Activated naive CD4-positive, alpha-beta T cell treated with anti-CD3 and anti-CD28 coated beads, Interleukin-2, amount 50 U/mL, for 24 hours (primary cell): ENCODE data around the gene ABHD6.

Experiments used
- H3K27ac Mint-ChIP-seq: one replicate; pipeline ENCODE4 v1.8.0; 2021; ENCODE audit warnings: mild to moderate bottlenecking, mixed read lengths
- H3K27me3 Mint-ChIP-seq: one replicate; pipeline ENCODE4 v1.8.0; 2021; ENCODE audit warnings: mixed read lengths
- H3K36me3 Mint-ChIP-seq: one replicate; pipeline ENCODE4 v1.8.0; 2021; ENCODE audit warnings: mixed read lengths
- H3K4me1 Mint-ChIP-seq: one replicate; pipeline ENCODE4 v1.8.0; 2021; ENCODE audit warnings: mixed read lengths
- H3K4me3 Mint-ChIP-seq: one replicate; pipeline ENCODE4 v1.8.0; 2021; ENCODE audit warnings: mild to moderate bottlenecking, mixed read lengths
- H3K9me3 Mint-ChIP-seq: one replicate; pipeline ENCODE4 v1.8.0; 2021; ENCODE audit warnings: mixed read lengths

The ABHD6 gene

DNA sequence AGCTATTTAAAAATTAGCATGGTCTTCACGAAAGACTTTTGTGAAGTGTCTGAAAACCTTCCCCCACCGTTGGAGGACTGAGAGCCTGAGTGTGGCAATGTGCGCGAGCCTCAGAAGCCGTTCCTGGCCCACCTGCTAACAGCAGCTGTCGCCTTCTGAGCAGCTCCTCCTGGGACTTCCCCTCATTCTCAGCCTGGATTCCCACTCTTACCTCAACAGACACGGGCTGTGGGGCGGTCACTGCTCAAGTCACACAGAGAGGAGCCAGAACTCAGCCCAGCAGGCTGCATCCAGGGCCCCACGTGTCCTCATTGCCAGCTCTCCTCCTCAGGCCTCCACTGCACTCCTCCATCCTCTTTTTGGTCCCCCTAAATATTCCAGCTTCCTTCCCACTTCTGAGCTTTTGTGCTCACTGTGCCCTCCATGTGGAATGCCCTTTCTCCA lies 34.7 kb upstream of the ABHD6 start:
- Mint-ChIP-seq H3K27ac (no peak overlapping the region), H3K36me3 (no peaks in the 10 kb centered on the region), H3K9me3 (peaks cover 4% of the 10 kb centered on the region), H3K4me3 (no peak overlapping the region), H3K4me1 (peaks cover 5% of the 10 kb centered on the region), H3K27me3 (peaks cover 3% of the 10 kb centered on the region)

DNA sequence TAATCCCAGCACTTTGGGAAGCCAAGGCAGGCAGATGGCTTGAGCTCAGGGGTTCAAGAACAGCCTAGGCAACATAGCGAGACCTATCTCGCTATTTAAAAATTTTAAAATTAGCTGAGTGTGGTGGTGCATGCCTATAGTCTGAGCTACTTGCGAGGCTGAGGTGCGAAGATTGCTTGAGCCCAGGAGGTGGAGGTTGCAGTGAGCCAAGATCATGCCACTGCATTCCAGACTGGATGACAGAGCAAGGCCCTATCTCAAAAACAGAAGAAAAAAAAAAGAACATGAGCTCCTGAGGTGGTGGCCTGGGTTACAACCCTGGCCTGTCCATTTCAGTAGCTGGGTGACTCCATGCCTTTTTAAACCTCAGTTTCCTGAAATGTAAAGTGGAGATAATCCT lies 34.1 kb upstream of the ABHD6 start:
- Mint-ChIP-seq H3K9me3 (peaks cover 4% of the 10 kb centered on the region), H3K27me3 (peaks cover 3% of the 10 kb centered on the region), H3K27ac (no peak overlapping the region), H3K36me3 (no peaks in the 10 kb centered on the region), H3K4me1 (peaks cover 5% of the 10 kb centered on the region), H3K4me3 (no peak overlapping the region)

DNA sequence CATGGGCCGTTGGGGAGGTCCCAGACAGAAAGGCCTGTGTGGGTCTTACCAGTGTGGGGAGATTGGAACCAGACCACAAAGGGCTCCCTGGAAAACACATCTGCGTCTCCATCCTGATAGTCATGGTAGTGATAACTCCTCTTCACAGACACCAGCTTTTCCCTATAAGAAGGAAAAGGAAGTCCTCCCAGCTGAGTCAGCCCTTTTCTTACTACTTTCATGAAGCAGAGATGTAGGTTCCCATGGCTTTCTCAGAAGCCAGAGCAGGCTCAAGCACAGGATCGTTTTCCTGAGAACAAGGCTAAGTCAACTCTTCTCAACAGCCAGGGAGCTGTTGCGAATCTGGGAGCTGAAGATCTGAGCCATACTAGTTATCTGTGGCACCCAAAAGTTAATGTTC lies 32.9 kb upstream of the ABHD6 start:
- H3K4me1 Mint-ChIP-seq, result peaks cover 5% of the 10 kb centered on the region
- peaks cover 4% of the 10 kb centered on the region for H3K9me3 Mint-ChIP-seq
- no peak overlapping the region for H3K27ac Mint-ChIP-seq
- no peak overlapping the region for H3K4me3 Mint-ChIP-seq
- H3K36me3 Mint-ChIP-seq, result no peaks in the 10 kb centered on the region
- peaks cover 3% of the 10 kb centered on the region for H3K27me3 Mint-ChIP-seq

GRCh38 chr3:58205981-58206380 lies 31.6 kb upstream of the ABHD6 start:
- Mint-ChIP-seq H3K27me3 (peaks cover 5% of the 10 kb centered on the region), H3K9me3 (peaks cover 4% of the 10 kb centered on the region), H3K4me1 (peaks cover 5% of the 10 kb centered on the region), H3K36me3 (no peaks in the 10 kb centered on the region), H3K4me3 (no peak overlapping the region), H3K27ac (no peak overlapping the region)

GRCh38 chr3:58206406-58207011 lies 31.1 kb upstream of the ABHD6 start:
- no peak overlapping the region for H3K4me3 Mint-ChIP-seq
- H3K36me3 Mint-ChIP-seq, result no peaks in the 10 kb centered on the region
- no peak overlapping the region for H3K27ac Mint-ChIP-seq
- peaks cover 5% of the 10 kb centered on the region for H3K27me3 Mint-ChIP-seq
- peaks cover 4% of the 10 kb centered on the region for H3K9me3 Mint-ChIP-seq
- H3K4me1 Mint-ChIP-seq, result peaks cover under 1% of the 10 kb centered on the region

GRCh38 chr3:58207954-58208353 lies 29.6 kb upstream of the ABHD6 start:
- H3K4me1 Mint-ChIP-seq, result no peaks in the 10 kb centered on the region
- no peaks in the 10 kb centered on the region for H3K36me3 Mint-ChIP-seq
- H3K4me3 Mint-ChIP-seq, result no peak overlapping the region
- H3K27me3 Mint-ChIP-seq, result peaks cover 4% of the 10 kb centered on the region
- H3K27ac Mint-ChIP-seq, result no peak overlapping the region
- H3K9me3 Mint-ChIP-seq, result no peaks in the 10 kb centered on the region

- no peak overlapping the region for H3K27ac Mint-ChIP-seq
- H3K36me3 Mint-ChIP-seq, result no peaks in the 10 kb centered on the region
- H3K4me3 Mint-ChIP-seq, result no peak overlapping the region
- H3K9me3 Mint-ChIP-seq, result no peaks in the 10 kb centered on the region
- H3K4me1 Mint-ChIP-seq, result peaks cover 8% of the 10 kb centered on the region
- H3K27me3 Mint-ChIP-seq, result peaks cover 1% of the 10 kb centered on the region
These were observed 27.7 kb upstream of the ABHD6 start for GRCh38 chr3:58209933-58210332.

GRCh38 chr3:58210761-58211460 lies 26.7 kb upstream of the ABHD6 start, which contains the start of gene DNASE1L3:
Gene DNASE1L3, minus strand, starts transcription at chr3:58210972. Its CDS starts 66 bp downstream, at chr3:58210906.
- H3K4me1 Mint-ChIP-seq, result peaks cover 12% of the 10 kb centered on the region
- peaks cover 1% of the 10 kb centered on the region for H3K27me3 Mint-ChIP-seq
- H3K36me3 Mint-ChIP-seq, result no peaks in the 10 kb centered on the region
- no peak within 1 kb of the TSS for H3K4me3 Mint-ChIP-seq
- no peaks in the 10 kb centered on the region for H3K9me3 Mint-ChIP-seq
- H3K27ac Mint-ChIP-seq, result no peak within 1 kb of the TSS

- peak overlapping the region; percentile 19 for H3K27ac Mint-ChIP-seq
These were observed 22.9 kb upstream of the ABHD6 start for GRCh38 chr3:58214484-58215316.

DNA sequence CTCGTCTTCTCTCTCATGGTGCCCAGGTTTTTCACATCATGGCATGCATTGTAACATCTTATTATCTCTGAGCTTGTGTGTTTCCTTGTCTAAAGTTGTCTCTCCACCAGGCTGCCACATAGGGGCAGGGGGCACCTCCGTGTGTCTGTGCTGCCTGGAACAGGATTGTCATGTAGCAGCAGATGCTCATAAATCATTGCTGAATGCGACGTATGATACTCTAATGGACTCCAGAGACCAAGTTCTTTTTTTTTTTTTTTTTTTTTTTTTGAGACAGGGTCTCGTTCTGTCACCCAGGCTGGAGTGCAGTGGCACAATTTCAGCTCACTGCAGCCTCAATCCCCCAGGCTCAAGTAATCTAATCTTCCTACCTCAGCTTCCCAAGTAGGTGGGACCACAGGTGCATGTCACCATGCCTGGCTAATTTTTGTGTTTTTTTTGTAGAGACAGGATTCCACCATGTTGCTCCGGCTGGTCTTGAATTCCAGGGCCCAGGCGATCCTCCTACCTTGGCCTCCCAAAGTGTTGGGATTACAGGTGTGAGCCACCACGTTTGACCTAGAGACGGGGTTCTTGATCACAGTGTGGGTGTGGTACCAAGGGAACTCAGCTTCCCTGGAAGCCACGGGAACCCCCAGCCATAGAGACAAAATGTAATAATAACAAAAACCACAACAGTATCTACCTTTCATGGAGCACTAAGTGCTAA lies 22.1 kb upstream of the ABHD6 start:
- Mint-ChIP-seq H3K27ac (no peak overlapping the region), H3K4me1 (peaks cover 19% of the 10 kb centered on the region), H3K27me3 (peaks cover 1% of the 10 kb centered on the region), H3K4me3 (no peak overlapping the region), H3K36me3 (no peaks in the 10 kb centered on the region), H3K9me3 (no peaks in the 10 kb centered on the region)

More at GRCh38 chr3:58214484-58215316, 22.9 kb upstream of the ABHD6 start:
- Mint-ChIP-seq H3K4me1 (peaks cover 19% of the 10 kb centered on the region), H3K36me3 (no peaks in the 10 kb centered on the region), H3K4me3 (no peak overlapping the region), H3K27me3 (peaks cover 3% of the 10 kb centered on the region), H3K9me3 (no peaks in the 10 kb centered on the region)

DNA sequence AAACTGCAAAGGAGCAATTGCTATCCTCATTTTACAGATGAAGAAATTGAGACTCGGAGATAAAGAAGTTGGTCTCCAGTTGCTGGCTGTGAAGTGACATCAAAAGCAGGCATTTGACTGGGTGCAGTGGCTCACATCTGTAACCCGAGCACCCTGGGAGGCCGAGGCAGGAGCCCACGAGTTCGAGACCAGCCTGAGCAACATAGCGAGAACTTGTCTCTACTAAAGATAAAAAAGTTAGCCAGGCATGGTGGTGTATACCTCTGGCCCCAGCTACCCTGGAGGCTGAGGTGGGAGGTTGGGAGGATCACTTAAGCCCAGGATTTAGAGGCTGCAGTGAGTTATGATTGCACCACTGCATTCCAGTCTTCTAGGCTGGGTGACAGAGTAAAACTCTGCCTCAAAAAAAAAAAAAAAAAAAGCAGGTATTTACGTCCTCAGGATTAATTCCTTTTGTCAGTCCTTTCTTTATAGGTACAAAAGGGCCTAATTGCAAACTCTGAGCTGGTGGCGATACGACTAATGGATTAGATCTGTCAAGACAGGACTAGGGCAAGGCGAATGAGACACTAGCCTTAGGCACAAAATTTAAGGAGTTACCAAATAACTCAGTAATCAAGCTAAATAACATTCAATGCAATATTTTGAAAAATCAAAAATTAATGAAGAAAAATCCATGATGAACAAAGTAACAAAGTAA lies 20.9 kb upstream of the ABHD6 start:
- no peak overlapping the region for H3K27ac Mint-ChIP-seq
- H3K9me3 Mint-ChIP-seq, result no peaks in the 10 kb centered on the region
- no peaks in the 10 kb centered on the region for H3K36me3 Mint-ChIP-seq
- H3K27me3 Mint-ChIP-seq, result peaks cover 1% of the 10 kb centered on the region
- no peak overlapping the region for H3K4me3 Mint-ChIP-seq
- peaks cover 19% of the 10 kb centered on the region for H3K4me1 Mint-ChIP-seq

DNA sequence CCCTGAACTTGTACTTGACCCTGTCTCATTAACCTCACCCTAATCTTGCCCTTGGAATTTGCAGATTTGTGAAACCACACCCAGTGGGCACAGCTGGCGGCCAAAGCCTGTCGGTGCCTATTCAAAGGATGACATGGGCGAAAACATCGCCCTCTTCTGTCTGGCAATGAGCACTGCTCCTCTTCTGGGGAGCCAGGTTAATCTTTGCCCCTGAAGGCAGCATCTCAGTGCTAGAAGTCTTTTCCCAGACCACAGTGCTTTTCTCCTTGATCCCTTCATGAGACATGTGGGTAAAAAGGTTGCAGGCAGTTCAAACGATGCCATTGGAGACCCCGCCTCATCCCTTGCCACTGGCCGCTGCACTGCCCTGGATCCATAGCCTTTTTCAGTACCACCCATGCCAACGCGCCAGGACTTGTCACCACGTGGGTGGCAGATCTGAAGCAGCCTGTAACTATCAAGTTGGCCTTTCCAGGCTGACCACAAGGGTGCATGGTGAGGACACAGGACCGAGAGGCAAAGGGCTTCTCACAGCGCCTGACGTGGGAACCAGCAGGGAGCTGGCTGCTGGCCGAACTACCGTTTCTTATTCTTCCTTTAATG lies 20.3 kb upstream of the ABHD6 start:
- Mint-ChIP-seq H3K27ac (no peak overlapping the region), H3K4me1 (peaks cover 19% of the 10 kb centered on the region), H3K4me3 (peak overlapping the region; percentile 38), H3K27me3 (peaks cover 1% of the 10 kb centered on the region), H3K36me3 (no peaks in the 10 kb centered on the region), H3K9me3 (no peaks in the 10 kb centered on the region)

- Mint-ChIP-seq H3K4me1 (peaks cover 19% of the 10 kb centered on the region), H3K9me3 (no peaks in the 10 kb centered on the region), H3K27me3 (peaks cover 1% of the 10 kb centered on the region), H3K27ac (no peak overlapping the region), H3K4me3 (no peak overlapping the region), H3K36me3 (no peaks in the 10 kb centered on the region)
These were observed 18.7 kb upstream of the ABHD6 start for GRCh38 chr3:58218904-58219303.

DNA sequence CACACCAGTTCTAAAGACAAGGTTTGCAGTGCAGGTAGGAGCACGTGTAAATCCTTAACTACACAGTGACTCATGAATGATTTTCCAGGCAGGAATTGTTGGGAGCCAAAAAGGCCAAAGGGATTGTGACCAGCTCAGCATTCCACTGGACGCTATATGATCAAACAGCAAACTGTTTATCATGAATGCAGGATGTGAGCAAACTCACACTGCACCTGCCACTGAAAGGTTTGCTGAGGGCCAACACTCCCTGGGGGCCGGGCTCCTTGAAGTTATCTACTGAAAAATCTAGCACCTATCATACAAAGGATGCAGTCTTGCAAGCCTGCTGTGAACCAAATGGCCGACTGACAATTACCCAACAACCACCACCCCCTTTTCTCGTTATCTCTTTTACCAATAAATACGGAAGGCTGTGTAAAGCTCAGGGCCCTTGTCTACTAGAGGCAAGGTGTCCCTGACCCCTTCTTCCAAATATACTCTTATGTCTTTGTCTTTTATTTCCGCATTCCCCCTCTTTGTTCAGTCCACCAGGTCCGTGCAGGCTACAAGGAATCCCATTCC lies 15.3 kb upstream of the ABHD6 start:
- H3K27ac Mint-ChIP-seq, result no peak overlapping the region
- no peaks in the 10 kb centered on the region for H3K9me3 Mint-ChIP-seq
- H3K4me3 Mint-ChIP-seq, result no peak overlapping the region
- no peaks in the 10 kb centered on the region for H3K27me3 Mint-ChIP-seq
- peaks cover 4% of the 10 kb centered on the region for H3K4me1 Mint-ChIP-seq
- H3K36me3 Mint-ChIP-seq, result no peaks in the 10 kb centered on the region
